OCI-M1 (cell line): Measurements from ENCODE around the gene CKS1B.
A peak's percentile ranks its signal among the peaks of the same experiment; 100 is the strongest.

Experiments
- DNase-seq: peaks from one replicate; lab custom pipeline; 2025; lab: John Stamatoyannopoulos, UW

The CKS1B gene

GRCh38 chr1:154987326-154987725, 12.8 kb downstream of the CKS1B start:
- DNase-seq = no peak

- peak; percentile 39 for DNase-seq
Measured at GRCh38 chr1:154988058-154988954, 13.8 kb downstream of the CKS1B start.

- no peak for DNase-seq
Measured at GRCh38 chr1:154989195-154989860, 14.8 kb downstream of the CKS1B start.

GRCh38 chr1:154990276-154990675, 15.8 kb downstream of the CKS1B start:
- DNase-seq = no peak

- peak; percentile 75 for DNase-seq
Measured at GRCh38 chr1:154992721-154993571, 18.5 kb downstream of the CKS1B start.

GRCh38 chr1:154993572-154994268, 19.2 kb downstream of the CKS1B start, which contains the start of gene LENEP:
TSS of gene LENEP (plus strand) at chr1:154993586. CDS start at chr1:154993608, 22 bp downstream.
- peak; percentile 52 for DNase-seq

- DNase-seq = peak; percentile 60
Measured at GRCh38 chr1:154994269-154994587, 19.7 kb downstream of the CKS1B start.

GRCh38 chr1:154994591-154994990, 20.1 kb downstream of the CKS1B start:
- DNase-seq = peak; percentile 74

- DNase-seq = peak; percentile 89
Measured at GRCh38 chr1:154995301-154995983, 21.0 kb downstream of the CKS1B start.

GRCh38 chr1:154996966-154997701, 22.7 kb downstream of the CKS1B start:
- DNase-seq = no peak

- DNase-seq = no peak
Measured at GRCh38 chr1:154998201-154998780, 23.8 kb downstream of the CKS1B start.

GRCh38 chr1:154998818-154999570, 24.5 kb downstream of the CKS1B start:
- peak; percentile 94 for DNase-seq

GRCh38 chr1:154999571-155000410, 25.3 kb downstream of the CKS1B start:
- DNase-seq = peak; percentile 92

- no peak for DNase-seq
Measured at GRCh38 chr1:155000411-155000725, 25.9 kb downstream of the CKS1B start.

GRCh38 chr1:155000726-155001424, 26.4 kb downstream of the CKS1B start:
- peak; percentile 97 for DNase-seq

GRCh38 chr1:155001425-155001674, 26.9 kb downstream of the CKS1B start:
- DNase-seq = no peak

GRCh38 chr1:155001675-155002463, 27.4 kb downstream of the CKS1B start:
- DNase-seq = peak; percentile 99
